Tibial artery (tissue), 4 donors: ENCODE measurements around the gene GCNT1.

Experiments
- DNase-seq, 2 donors: peaks; one replicate each; pipeline ENCODE4 v3.0.0-alpha.2; 2019
- H3K27ac ChIP-seq, 2 donors: fragments of 200-600 bp; sonication (generic) in 1 of 2; 1 replicate in 1 of 2; 2 replicates in 1 of 2; pipeline ENCODE4 v1.5.1; 2018 to 2019; ENCODE audit warnings: mild to moderate bottlenecking in 1 of 2
- H3K27me3 ChIP-seq, 2 donors: fragments of 200-600 bp; sonication (generic) in 1 of 2; one replicate each; pipeline versions ENCODE4 v1.5.1 to v1.6.0; 2016 to 2019
- H3K36me3 ChIP-seq, 3 donors: fragments of 200-600 bp; sonication (generic) in 2 of 3; one replicate each; pipeline ENCODE4 v1.5.1; 2016 to 2019; ENCODE audit warnings: mild to moderate bottlenecking in 2 of 3
- H3K4me1 ChIP-seq, 4 donors: fragments of 200-600 bp; sonication (generic) in 2 of 4; 1 replicate in 3 of 4; 2 replicates in 1 of 4; pipeline ENCODE4 v1.5.1; 2016 to 2019
- H3K4me3 ChIP-seq, 2 donors: fragments of 200-600 bp; sonication (generic) in 1 of 2; 1 replicate in 1 of 2; 2 replicates in 1 of 2; pipeline ENCODE4 v1.5.1; 2018 to 2019; ENCODE audit warnings: mild to moderate bottlenecking in 2 of 2
- H3K9me3 ChIP-seq, 3 donors: fragments of 200-600 bp; sonication (generic) in 1 of 3; one replicate each; pipeline ENCODE4 v1.5.1; 2016 to 2019
- CTCF ChIP-seq, 2 experiments: fragments of 200-600 bp in 1 of 2; fragments of 450-650 bp in 1 of 2; IDR thresholded peaks; one replicate each; pipeline ENCODE4 v1.5.1; 2017 to 2019; ENCODE audit warnings: antibody characterized with exemption in 2 of 2, mild to moderate bottlenecking in 1 of 2, moderate library complexity in 1 of 2
- intact Hi-C: fragments of 100-400 bp; cut with DNase I; formaldehyde crosslinking; loops from one replicate; pipeline ENCODE4 v1.15.0; 2023; ENCODE audit warnings: low total_unique reads

GCNT1 gene

GRCh38 chr9:76445976-76446375 lies 13.0 kb upstream of the GCNT1 start:
- Histone ChIP-seq H3K4me3 (no peak overlapping the region), H3K4me1 (no peaks in the 10 kb centered on the region), H3K9me3 (no peaks in the 10 kb centered on the region), H3K27me3 (no peaks in the 10 kb centered on the region), H3K36me3 (no peaks in the 10 kb centered on the region), H3K27ac (no peak overlapping the region)
- DNase-seq: no peak
- no peak for TF ChIP-seq CTCF (IDR thresholded peaks at IDR 0.05)
- intact Hi-C loops: loop anchor here (10.0 kb wide), 2 partner anchors 259 to 569 kb away; partner anchors contain the start of gene FOXB2

DNA sequence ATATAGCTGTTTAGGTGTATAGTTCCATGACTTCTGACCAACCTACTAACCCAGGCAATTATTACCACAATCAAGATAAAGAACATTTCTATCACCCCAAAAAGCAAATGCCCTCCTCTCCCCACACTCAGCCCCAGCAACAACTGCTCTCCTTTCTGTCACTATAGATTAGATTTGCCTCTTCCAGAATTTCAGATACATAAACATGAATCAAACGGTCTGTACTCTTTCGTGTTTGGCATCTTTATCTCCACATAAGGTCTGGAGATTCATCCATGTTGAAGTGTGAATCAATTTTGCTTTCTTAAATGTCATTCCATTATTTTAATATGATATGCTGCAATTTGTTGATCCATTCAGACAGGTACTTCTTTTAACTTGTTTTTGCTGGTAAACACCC lies 10.5 kb upstream of the GCNT1 start:
- no peak for TF ChIP-seq CTCF (IDR thresholded peaks at IDR 0.05)
- no peaks in the 10 kb centered on the region for H3K9me3 ChIP-seq
- H3K27me3 ChIP-seq: no peaks in the 10 kb centered on the region
- no peak for DNase-seq
- intact Hi-C loops: loop anchor here (10.0 kb wide), 2 partner anchors 256 to 566 kb away; partner anchors contain the start of gene FOXB2
- no peaks in the 10 kb centered on the region for H3K4me1 ChIP-seq
- H3K27ac ChIP-seq: no peak overlapping the region
- H3K4me3 ChIP-seq: no peak overlapping the region
- H3K36me3 ChIP-seq: no peaks in the 10 kb centered on the region

DNA sequence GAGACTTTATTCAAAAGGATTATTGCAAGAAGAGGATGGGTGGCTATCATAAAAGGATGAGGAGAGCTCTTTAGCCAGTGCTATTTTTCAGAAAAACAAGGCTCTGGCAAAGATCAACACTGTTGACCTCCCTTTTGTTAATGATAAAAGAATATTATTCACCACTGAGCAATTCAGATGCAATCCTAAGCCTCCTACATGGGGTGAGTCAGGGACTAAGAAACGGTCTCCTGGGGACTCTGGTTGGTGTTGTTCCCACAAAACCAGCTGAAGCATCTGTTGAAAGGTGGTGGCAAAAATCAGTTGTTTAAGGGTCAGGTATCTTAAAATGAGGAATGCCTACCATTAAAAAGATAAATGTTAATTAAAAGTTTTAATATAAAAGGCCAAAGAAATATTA lies 7.7 kb upstream of the GCNT1 start:
- Histone ChIP-seq H3K27ac (no peak overlapping the region), H3K27me3 (no peaks in the 10 kb centered on the region), H3K4me1 (no peaks in the 10 kb centered on the region), H3K36me3 (no peaks in the 10 kb centered on the region), H3K4me3 (no peak overlapping the region), H3K9me3 (no peaks in the 10 kb centered on the region)
- TF ChIP-seq CTCF (IDR thresholded peaks at IDR 0.05): no peak
- no peak for DNase-seq
- intact Hi-C loops: no loop called here

GRCh38 chr9:76452839-76453238 lies 6.1 kb upstream of the GCNT1 start:
- no peak for DNase-seq
- no peak for TF ChIP-seq CTCF (IDR thresholded peaks at IDR 0.05)
- Histone ChIP-seq H3K4me1 (no peaks in the 10 kb centered on the region), H3K4me3 (no peak overlapping the region), H3K36me3 (no peaks in the 10 kb centered on the region), H3K9me3 (no peaks in the 10 kb centered on the region), H3K27me3 (no peaks in the 10 kb centered on the region), H3K27ac (no peak overlapping the region)
- intact Hi-C loops: no loop called here

DNA sequence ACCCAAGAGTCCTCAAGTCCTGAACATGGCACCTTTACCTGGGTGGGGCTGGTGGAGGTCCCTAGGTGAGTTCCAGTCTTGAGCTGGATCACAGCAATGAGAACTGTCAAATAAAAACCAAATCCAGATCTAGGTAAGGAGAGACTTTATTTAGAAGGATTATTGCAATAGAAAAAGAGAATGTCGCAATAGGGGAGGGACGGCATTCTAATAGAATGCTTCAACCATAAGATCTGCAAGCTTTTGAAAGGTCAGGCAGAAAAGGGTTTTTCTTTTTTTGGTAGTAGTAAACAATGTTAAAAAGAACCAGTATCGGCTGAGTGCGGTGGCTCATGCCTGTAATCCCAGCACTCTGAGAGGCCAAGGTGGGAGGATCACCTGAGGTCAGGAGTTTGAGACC lies 5.2 kb upstream of the GCNT1 start:
- H3K27ac ChIP-seq: no peak overlapping the region
- H3K9me3 ChIP-seq: no peaks in the 10 kb centered on the region
- no peak overlapping the region for H3K4me3 ChIP-seq
- no peaks in the 10 kb centered on the region for H3K36me3 ChIP-seq
- H3K27me3 ChIP-seq: no peaks in the 10 kb centered on the region
- H3K4me1 ChIP-seq: peaks cover 0 to 3% (median 0%) of the 10 kb centered on the region in 4 donors
- no peak for DNase-seq
- intact Hi-C loops: no loop called here
- TF ChIP-seq CTCF (IDR thresholded peaks at IDR 0.05): no peak

DNA sequence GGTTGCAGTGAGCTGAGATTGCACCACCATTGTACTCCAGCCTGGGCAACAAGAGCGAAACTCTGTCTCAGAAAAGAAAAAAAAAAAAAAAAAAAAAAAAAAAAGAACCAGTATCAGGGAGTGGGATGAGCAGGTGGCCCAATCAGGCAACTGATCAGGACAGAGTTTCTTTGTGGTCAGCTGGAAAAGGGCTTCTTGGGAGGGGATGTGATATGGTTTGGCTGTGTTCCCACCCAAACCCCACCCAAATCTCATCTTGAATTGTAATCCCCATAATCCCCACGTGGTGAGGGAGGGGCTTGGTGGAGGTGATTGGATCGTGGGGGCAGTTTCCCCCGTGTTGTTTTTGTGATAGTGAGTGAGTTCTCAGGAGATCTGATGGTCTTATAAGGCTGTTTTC lies 4.7 kb upstream of the GCNT1 start:
- H3K9me3 ChIP-seq: no peaks in the 10 kb centered on the region
- intact Hi-C loops: no loop called here
- H3K36me3 ChIP-seq: no peaks in the 10 kb centered on the region
- no peak for DNase-seq
- no peak overlapping the region for H3K4me3 ChIP-seq
- no peak for TF ChIP-seq CTCF (IDR thresholded peaks at IDR 0.05)
- no peak overlapping the region for H3K27ac ChIP-seq
- H3K4me1 ChIP-seq: peaks cover 0 to 9% (median 2%) of the 10 kb centered on the region in 4 donors
- no peaks in the 10 kb centered on the region for H3K27me3 ChIP-seq
